GM21390 (cell line): ENCODE measurements around the gene PAFAH2.
A peak's percentile ranks its signal among the peaks of the same experiment; 100 is the strongest.

ENCODE experiments used
- ATAC-seq: cut with Tn5 transposase; IDR thresholded peaks from one replicate; pipeline ENCODE4 v1.9.1; 2021; ENCODE audit not compliant: unreplicated experiment

The PAFAH2 gene

GRCh38 chr1:25997828-25998761 is at the start of gene PAFAH2:
Gene PAFAH2 (minus strand): TSS chr1:25998063. CDS start chr1:25990816, 7,247 bp downstream.
- peak; percentile 97 for ATAC-seq

- no peak for ATAC-seq
These were observed 49.5 kb upstream of the PAFAH2 start for GRCh38 chr1:26047278-26047874.

GRCh38 chr1:26046246-26047095 is 48.6 kb upstream of the PAFAH2 start:
- no peak for ATAC-seq

GRCh38 chr1:26045722-26046245 is 47.9 kb upstream of the PAFAH2 start, which contains the start of gene SLC30A2:
Gene SLC30A2 (minus strand): TSS chr1:26046118. CDS start chr1:26045896, 222 bp downstream.
- ATAC-seq = no peak

- ATAC-seq = no peak
These were observed 47.3 kb upstream of the PAFAH2 start for GRCh38 chr1:26044971-26045721.

GRCh38 chr1:26044414-26044813 is 46.6 kb upstream of the PAFAH2 start:
- ATAC-seq = no peak

GRCh38 chr1:26043765-26044164 is 45.9 kb upstream of the PAFAH2 start:
- ATAC-seq = no peak

GRCh38 chr1:26041978-26042377 is 44.1 kb upstream of the PAFAH2 start:
- ATAC-seq = no peak

GRCh38 chr1:26041401-26041800 is 43.5 kb upstream of the PAFAH2 start:
- no peak for ATAC-seq

- ATAC-seq = no peak
These were observed 41.0 kb upstream of the PAFAH2 start for GRCh38 chr1:26038904-26039303.

GRCh38 chr1:26038477-26038876 is 40.6 kb upstream of the PAFAH2 start:
- no peak for ATAC-seq

- ATAC-seq = no peak
These were observed 40.0 kb upstream of the PAFAH2 start for GRCh38 chr1:26037904-26038303.

- no peak for ATAC-seq
These were observed 39.0 kb upstream of the PAFAH2 start for GRCh38 chr1:26036756-26037281.

- ATAC-seq = peak; percentile 64
These were observed 38.3 kb upstream of the PAFAH2 start for GRCh38 chr1:26035959-26036755.

- peak; percentile 86 for ATAC-seq
These were observed 37.5 kb upstream of the PAFAH2 start for GRCh38 chr1:26035203-26035958.

- ATAC-seq = no peak
These were observed 36.8 kb upstream of the PAFAH2 start for GRCh38 chr1:26034504-26035202.

- no peak for ATAC-seq
These were observed 34.9 kb upstream of the PAFAH2 start for GRCh38 chr1:26032656-26033357.
